ENCODE data around the gene FRYL. TPM values are rescaled to one million over a fixed set of nuclear protein-coding genes. Genes with fewer than 3 reads are reported as not detected.

The FRYL gene
- total and polyA plus RNA-seq, 12 donors: 16.5 to 64.4 (median 41.1) TPM

DNA sequence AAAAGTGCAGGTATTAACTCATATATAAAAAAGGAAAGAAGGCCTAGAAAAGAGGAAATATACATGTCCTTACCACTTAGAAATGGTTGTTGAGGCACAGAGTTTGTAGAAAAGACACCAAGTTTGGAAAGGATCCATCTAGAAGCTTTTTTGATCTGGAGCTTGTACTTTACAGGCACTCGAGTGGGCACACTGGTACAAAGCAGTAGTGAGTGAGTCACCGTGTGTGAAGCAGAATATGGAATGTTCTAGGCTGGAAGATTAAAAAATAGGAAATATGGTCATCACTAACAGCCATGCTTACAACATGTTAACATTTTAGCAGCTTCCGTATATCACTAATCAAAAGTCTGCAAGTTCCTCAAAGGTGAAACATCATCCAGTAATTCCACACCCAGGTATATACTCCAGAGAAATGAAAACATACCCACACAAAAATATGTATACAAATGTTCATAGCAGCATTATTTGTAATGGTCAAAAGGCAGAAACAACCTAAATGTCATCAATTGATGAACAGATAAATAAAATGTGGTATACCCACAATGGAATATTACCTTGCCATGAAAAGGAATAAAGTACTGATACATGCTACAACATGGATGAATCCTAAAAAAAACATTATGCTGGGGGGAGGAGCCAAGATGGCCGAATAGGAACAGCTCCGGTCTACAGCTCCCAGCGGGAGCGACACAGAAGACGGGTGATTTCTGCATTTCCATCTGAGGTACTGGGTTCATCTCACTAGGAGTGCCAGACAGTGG lies 69.5 kb downstream of the FRYL start:
- Histone ChIP-seq H3K27ac (no peak overlapping the region), H3K27me3 (no peaks in the 10 kb centered on the region), H3K36me3 (replicated peaks in 1 of 2) (no peaks in the 10 kb centered on the region), H3K4me1 (replicated peaks in 1 of 2) (no peaks in the 10 kb centered on the region), H3K9me3 (replicated peaks in 1 of 3) (no peaks in the 10 kb centered on the region), H3K4me3 (no peak overlapping the region)
- intact Hi-C loops (cut with DNase I): no loop called here
- TF ChIP-seq, protein P1, sequence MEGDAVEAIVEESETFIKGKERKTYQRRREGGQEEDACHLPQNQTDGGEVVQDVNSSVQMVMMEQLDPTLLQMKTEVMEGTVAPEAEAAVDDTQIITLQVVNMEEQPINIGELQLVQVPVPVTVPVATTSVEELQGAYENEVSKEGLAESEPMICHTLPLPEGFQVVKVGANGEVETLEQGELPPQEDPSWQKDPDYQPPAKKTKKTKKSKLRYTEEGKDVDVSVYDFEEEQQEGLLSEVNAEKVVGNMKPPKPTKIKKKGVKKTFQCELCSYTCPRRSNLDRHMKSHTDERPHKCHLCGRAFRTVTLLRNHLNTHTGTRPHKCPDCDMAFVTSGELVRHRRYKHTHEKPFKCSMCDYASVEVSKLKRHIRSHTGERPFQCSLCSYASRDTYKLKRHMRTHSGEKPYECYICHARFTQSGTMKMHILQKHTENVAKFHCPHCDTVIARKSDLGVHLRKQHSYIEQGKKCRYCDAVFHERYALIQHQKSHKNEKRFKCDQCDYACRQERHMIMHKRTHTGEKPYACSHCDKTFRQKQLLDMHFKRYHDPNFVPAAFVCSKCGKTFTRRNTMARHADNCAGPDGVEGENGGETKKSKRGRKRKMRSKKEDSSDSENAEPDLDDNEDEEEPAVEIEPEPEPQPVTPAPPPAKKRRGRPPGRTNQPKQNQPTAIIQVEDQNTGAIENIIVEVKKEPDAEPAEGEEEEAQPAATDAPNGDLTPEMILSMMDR (IDR thresholded peaks at IDR 0.05): no peak
- TF ChIP-seq POLR2A (IDR thresholded peaks at IDR 0.05): no peak
- no peak for DNase-seq
- WGBS, 4 donors: 90 to 95% (median 91%) methylated on average over 8 of the region's 8 CpGs

DNA sequence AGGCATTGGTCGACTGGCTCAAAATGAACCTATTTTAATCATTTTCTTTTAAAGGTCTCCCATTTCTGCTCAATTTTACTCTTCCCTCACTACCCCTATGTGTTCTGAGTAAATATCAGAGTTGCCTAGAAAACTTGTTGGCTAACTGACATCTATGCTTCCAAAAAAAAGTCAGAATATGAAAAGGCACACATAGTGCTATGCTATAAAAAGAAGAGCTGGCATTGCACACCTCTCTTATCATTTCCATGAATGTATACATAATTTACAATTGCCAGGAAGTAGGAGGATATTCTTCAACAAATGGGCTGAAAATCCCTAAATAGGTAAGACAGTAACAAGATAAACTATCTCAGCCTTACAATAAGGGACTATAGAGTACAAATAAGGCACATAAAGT lies 70.2 kb downstream of the FRYL start:
- intact Hi-C loops (cut with DNase I): no loop called here
- no peaks in the 10 kb centered on the region for H3K9me3 ChIP-seq (replicated peaks in 1 of 3)
- DNase-seq: no peak
- WGBS, 4 donors: 81 to 90% (median 88%) methylated on average over 1 of the region's 1 CpG
- H3K27ac ChIP-seq: no peak overlapping the region
- TF ChIP-seq, protein P1 (IDR thresholded peaks at IDR 0.05): no peak
- no peak for TF ChIP-seq POLR2A (IDR thresholded peaks at IDR 0.05)
- H3K36me3 ChIP-seq (replicated peaks in 1 of 2): no peaks in the 10 kb centered on the region
- no peak overlapping the region for H3K4me3 ChIP-seq
- no peaks in the 10 kb centered on the region for H3K27me3 ChIP-seq
- H3K4me1 ChIP-seq (replicated peaks in 1 of 2): no peaks in the 10 kb centered on the region

DNA sequence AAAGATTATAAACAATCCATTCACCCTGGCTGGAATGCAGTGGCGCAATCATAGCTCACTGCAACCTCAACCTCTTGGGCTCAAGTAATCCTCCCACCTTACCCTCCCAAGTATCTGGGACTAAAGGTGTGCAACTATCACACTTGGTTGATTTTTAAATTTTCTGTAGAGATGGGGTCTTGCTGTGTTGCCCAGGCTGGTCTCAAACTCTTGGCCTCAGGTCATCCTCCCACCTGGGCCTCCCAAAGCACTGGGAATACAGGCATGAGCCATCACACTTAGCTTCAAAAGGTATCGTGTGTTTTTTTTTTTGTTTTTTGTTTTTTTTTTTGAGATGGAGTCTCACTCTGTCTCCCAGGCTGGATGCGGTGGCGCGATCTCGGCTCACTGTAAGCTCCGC lies 71.5 kb downstream of the FRYL start:
- DNase-seq: no peak
- H3K27ac ChIP-seq: no peak overlapping the region
- no peaks in the 10 kb centered on the region for H3K27me3 ChIP-seq
- H3K4me1 ChIP-seq (replicated peaks in 1 of 2): no peaks in the 10 kb centered on the region
- no peaks in the 10 kb centered on the region for H3K9me3 ChIP-seq (replicated peaks in 1 of 3)
- no peaks in the 10 kb centered on the region for H3K36me3 ChIP-seq (replicated peaks in 1 of 2)
- intact Hi-C loops (cut with DNase I): no loop called here
- no peak overlapping the region for H3K4me3 ChIP-seq
- TF ChIP-seq, protein P1 (IDR thresholded peaks at IDR 0.05): no peak
- no peak for TF ChIP-seq POLR2A (IDR thresholded peaks at IDR 0.05)
- WGBS, 4 donors: 98 to 100% (median 99%) methylated on average over 7 of the region's 7 CpGs

DNA sequence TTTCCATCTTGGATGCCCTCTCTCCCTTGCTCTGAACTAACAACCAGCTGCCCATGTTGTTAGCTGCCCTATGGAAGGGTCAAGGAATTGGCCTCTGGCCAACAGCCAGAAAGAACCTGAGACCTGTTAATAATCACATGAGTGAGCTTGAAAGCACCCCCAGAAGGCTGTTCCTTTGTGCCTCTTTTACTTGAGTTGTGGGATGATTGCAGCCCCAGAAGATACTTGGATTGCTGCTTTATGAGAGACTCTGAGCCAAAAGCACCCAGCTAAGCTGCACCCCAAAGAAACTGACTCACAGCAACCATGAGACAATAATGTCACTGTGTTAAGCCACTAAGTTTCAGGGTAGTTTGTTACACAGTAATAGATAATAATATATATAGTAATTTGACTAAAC lies 73.3 kb downstream of the FRYL start:
- DNase-seq: no peak
- H3K9me3 ChIP-seq (replicated peaks in 1 of 3): no peaks in the 10 kb centered on the region
- no peaks in the 10 kb centered on the region for H3K36me3 ChIP-seq (replicated peaks in 1 of 2)
- intact Hi-C loops (cut with DNase I): no loop called here
- H3K27me3 ChIP-seq: no peaks in the 10 kb centered on the region
- no peaks in the 10 kb centered on the region for H3K4me1 ChIP-seq (replicated peaks in 1 of 2)
- TF ChIP-seq, protein P1 (IDR thresholded peaks at IDR 0.05): no peak
- TF ChIP-seq POLR2A (IDR thresholded peaks at IDR 0.05): no peak
- no peak overlapping the region for H3K4me3 ChIP-seq
- no peak overlapping the region for H3K27ac ChIP-seq

Measured in adrenal gland (tissue), 12 donors.